Measurements from ENCODE around the gene LRWD1. TPM values are rescaled to one million over a fixed set of nuclear protein-coding genes. Genes with fewer than 3 reads are reported as not detected.

Gene LRWD1
- total RNA-seq, 1 experiment from 2014 or later = 55.8 TPM

GRCh38 chr7:102444961-102445673 is 19.7 kb upstream of the LRWD1 start:
- Histone ChIP-seq H3K4me1 (ENCODE audit: control insufficient read depth, insufficient read depth, low read length) (peaks cover 6% of the 10 kb centered on the region), H3K9me3 (ENCODE audit: control insufficient read depth, insufficient read depth, low read depth, low read length) (no peaks in the 10 kb centered on the region), H3K4me3 (ENCODE audit: low read depth in 2 of 2, low read length in 2 of 2) (no peak overlapping the region), H3K36me3 (ENCODE audit: control insufficient read depth, insufficient read depth, low read length) (no peaks in the 10 kb centered on the region), H3K27ac (ENCODE audit: low read length) (no peak overlapping the region), H3K27me3 (ENCODE audit: control insufficient read depth, insufficient read depth, low read length) (no peaks in the 10 kb centered on the region)
- TF ChIP-seq CTCF (IDR thresholded peaks at IDR 0.05) (no peak), SIN3A (IDR thresholded peaks at IDR 0.05; ENCODE audit: borderline replicate concordance, insufficient read depth, low read depth, low read length) (no peak), REST (IDR thresholded peaks at IDR 0.05; ENCODE audit: insufficient read depth in 1 of 2, low read depth in 2 of 2, low read length in 1 of 2) (no peak), POLR2AphosphoS5 (IDR thresholded peaks at IDR 0.05; ENCODE audit: low read depth, low read length) (no peak), TCF7L2 (IDR thresholded peaks at IDR 0.05; ENCODE audit: low read depth, low read length) (no peak)
- ATAC-seq = no peak
- intact Hi-C loops (cut with micrococcal nuclease; ENCODE audit: unreplicated experiment) (no loop called here), in situ Hi-C loops (cut with HindIII; ENCODE audit: low pct_unique_long_range_greater_than_20kb, low sequenced_read_pairs) (no loop called here)
- CTCF ChIA-PET = no interaction called here
- no peak for DNase-seq (ENCODE audit: low read depth, low spot score)
- BruUV-seq (replicated peaks) = no TSS peak
- POLR2A ChIA-PET = no interaction called here

- TF ChIP-seq TCF7L2 (IDR thresholded peaks at IDR 0.05; ENCODE audit: low read depth, low read length) (no peak), CTCF (IDR thresholded peaks at IDR 0.05) (no peak), SIN3A (IDR thresholded peaks at IDR 0.05; ENCODE audit: borderline replicate concordance, insufficient read depth, low read depth, low read length) (no peak), REST (IDR thresholded peaks at IDR 0.05; ENCODE audit: insufficient read depth in 1 of 2, low read depth in 2 of 2, low read length in 1 of 2) (no peak), POLR2AphosphoS5 (IDR thresholded peaks at IDR 0.05; ENCODE audit: low read depth, low read length) (no peak)
- no peaks in the 10 kb centered on the region for H3K36me3 ChIP-seq (ENCODE audit: control insufficient read depth, insufficient read depth, low read length)
- H3K4me3 ChIP-seq (ENCODE audit: low read depth in 2 of 2, low read length in 2 of 2) = no peak overlapping the region
- no peak for ATAC-seq
- intact Hi-C loops (cut with micrococcal nuclease; ENCODE audit: unreplicated experiment) = no loop called here
- in situ Hi-C loops (cut with HindIII; ENCODE audit: low pct_unique_long_range_greater_than_20kb, low sequenced_read_pairs) = no loop called here
- no peak overlapping the region for H3K27ac ChIP-seq (ENCODE audit: low read length)
- ChIA-PET POLR2A (no interaction called here), CTCF (interaction anchor here (0.6 kb wide), 1 partner anchor 41 kb away, joined by 8 read pairs; no protein-coding TSS in a partner anchor)
- no peaks in the 10 kb centered on the region for H3K27me3 ChIP-seq (ENCODE audit: control insufficient read depth, insufficient read depth, low read length)
- DNase-seq (ENCODE audit: low read depth, low spot score) = no peak
- no peaks in the 10 kb centered on the region for H3K9me3 ChIP-seq (ENCODE audit: control insufficient read depth, insufficient read depth, low read depth, low read length)
- H3K4me1 ChIP-seq (ENCODE audit: control insufficient read depth, insufficient read depth, low read length) = peaks cover under 1% of the 10 kb centered on the region
- no TSS peak for BruUV-seq (replicated peaks)
Observed at GRCh38 chr7:102445674-102446071, 19.1 kb upstream of the LRWD1 start.
